GM12801 (cell line): Measurements from ENCODE around the gene MRPL55.

ENCODE experiments used
- TF ChIP-seq, protein P1 (sequence below): IDR thresholded peaks from one replicate; pipeline ENCODE4 v1.5.1; 2011; ENCODE audit warnings: control low read depth; ENCODE audit not compliant: insufficient read length; ENCODE audit errors: extremely low read depth

Gene MRPL55

DNA sequence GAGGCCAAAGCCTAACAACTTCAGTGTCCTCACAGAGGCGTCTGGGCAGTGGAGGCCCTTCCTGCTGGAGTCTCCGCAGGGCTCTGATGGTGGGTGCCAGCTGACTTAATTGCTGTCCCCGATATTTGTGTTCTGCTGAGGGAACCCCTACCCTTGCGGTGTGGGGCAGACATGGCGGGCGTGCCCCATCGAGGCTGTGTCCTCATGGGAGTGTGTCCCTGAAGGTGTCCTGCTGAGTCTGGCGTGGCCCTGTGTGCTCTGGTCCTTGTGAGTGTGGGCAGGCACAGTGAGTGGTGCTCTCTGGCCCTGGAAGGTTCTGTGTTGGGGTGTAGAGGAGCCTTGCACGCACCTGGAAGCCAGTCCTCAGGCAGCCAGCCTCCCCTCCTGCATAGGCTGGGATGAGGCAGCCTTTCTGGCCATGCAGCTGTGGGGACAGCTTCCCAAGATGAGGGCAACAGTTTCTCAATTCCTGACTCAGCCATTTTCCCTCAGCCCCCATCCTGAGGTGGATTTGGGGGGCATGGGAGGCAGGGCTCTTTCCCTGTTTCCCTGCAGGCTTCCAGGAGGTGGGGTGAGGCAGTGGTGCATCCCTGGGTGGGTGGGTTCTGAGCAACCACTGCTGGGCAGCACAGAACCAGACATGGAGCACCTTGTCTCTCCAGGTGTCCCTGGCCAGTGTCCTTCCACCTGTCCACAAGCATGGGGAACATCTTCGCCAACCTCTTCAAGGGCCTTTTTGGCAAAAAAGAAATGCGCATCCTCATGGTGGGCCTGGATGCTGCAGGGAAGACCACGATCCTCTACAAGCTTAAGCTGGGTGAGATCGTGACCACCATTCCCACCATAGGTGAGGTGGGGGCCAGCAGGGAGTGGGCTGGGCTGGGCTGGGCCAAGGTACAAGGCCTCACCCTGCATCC, 12.4 kb downstream of the MRPL55 start:
- TF ChIP-seq, protein P1, sequence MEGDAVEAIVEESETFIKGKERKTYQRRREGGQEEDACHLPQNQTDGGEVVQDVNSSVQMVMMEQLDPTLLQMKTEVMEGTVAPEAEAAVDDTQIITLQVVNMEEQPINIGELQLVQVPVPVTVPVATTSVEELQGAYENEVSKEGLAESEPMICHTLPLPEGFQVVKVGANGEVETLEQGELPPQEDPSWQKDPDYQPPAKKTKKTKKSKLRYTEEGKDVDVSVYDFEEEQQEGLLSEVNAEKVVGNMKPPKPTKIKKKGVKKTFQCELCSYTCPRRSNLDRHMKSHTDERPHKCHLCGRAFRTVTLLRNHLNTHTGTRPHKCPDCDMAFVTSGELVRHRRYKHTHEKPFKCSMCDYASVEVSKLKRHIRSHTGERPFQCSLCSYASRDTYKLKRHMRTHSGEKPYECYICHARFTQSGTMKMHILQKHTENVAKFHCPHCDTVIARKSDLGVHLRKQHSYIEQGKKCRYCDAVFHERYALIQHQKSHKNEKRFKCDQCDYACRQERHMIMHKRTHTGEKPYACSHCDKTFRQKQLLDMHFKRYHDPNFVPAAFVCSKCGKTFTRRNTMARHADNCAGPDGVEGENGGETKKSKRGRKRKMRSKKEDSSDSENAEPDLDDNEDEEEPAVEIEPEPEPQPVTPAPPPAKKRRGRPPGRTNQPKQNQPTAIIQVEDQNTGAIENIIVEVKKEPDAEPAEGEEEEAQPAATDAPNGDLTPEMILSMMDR, result no peak

DNA sequence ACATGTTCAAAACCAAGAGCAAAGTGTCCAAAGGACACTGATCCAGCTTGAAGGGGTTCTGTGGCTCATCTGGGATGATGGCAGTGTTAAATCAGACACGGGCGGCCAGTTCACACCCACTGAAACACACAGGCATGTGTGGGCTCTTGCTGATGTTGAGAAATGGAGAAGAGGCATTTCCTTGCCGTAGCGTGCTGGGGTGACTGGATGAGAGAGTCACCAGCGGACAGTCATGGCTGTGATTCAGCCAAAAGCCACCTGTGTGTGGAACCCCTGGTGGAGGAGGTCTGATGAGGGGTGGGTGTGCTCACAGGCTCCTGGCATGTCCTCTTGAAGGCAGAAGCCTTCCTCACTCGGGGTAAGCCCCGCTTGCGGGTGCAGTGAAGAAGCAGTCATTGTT, 13.2 kb downstream of the MRPL55 start:
- TF ChIP-seq, protein P1, result no peak

DNA sequence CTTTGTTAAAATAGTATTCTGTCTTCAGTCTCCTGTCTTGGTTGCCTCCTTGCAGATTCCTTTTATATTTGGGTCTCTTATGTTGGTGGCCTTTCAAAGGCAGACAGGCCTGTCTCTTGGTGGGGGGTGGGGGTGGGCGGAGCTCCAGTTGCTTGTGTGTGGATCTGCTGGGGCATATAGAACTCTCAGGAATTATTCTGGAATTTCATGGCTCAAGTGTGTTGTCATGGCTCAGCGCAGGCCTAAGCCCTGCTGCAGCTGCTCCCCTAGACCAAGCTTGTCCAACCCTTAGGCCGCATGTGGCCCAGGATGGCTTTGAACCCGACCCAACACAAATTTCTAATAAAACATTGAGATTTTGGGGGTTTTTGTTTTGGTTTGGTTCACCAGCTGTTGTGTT, 13.9 kb downstream of the MRPL55 start:
- TF ChIP-seq, protein P1, result no peak

DNA sequence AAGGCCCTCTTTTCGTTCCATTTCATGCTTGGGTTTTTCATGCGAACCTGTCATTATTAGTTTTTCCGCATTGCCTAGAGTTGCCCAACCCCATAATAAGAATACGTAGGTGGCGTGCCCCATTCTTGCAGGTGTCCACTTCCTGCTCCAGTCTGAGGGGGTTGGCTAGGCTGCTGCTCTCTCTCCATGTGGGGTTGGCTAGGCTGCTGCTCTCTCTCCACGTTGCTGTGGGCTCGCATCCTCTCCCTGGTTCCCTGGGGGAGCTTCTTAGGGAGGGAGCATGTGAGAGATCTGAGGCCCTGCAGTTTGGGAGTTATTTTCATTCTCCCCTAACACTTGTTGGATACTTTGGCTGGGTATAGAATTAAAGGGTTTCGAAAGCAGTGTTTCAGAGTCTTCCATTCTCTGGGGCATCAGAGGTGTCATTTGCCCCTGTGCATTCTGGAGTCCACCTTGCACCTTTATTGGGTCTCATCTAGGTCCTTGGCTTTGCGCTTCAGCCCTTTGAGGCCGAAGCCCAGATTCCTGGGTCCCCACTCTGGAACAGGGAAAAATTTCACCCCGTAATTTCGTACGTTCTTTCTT, 14.6 kb downstream of the MRPL55 start:
- TF ChIP-seq, protein P1, result no peak

DNA sequence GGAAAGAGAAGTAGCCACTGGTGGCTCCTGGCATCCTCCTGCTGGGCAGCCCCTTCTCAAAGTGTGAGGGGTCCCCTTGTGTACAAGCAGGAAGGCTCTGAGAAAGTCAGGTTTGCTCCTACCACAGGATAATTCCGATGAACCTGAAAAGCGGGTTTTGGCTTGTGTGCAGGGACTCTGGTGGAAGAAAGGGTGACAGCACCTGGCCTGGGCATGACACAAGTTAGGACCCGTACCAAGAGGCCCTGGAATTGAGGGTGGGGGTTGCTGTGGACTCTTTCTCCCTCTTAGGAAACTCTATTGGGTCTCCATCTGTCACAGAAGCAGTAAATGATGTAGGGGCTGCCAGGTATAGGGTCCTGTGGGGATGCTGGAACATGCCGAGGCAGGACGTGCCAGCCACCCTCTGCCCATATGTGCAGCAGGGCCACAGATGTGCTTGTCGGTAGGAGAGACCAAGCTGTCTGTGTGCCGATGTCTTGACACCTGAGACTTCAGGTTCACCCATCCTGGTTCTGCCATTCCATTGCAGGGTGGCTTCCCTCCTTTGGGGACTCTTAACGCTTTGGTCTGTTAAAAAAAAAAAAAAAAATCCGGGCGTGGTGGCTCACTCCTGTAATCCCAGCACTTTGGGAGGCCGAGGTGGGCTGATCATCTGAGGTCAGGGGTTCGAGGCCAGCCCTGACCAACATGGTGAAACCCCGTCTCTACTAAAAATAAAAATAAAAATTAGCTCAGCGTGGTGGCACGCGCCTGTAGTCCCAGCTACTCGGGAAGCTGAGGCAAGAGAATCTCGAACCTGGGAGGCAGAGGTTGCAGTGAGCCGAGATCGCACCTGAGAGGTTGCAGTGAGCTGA, 15.8 kb downstream of the MRPL55 start:
- TF ChIP-seq, protein P1, result no peak

DNA sequence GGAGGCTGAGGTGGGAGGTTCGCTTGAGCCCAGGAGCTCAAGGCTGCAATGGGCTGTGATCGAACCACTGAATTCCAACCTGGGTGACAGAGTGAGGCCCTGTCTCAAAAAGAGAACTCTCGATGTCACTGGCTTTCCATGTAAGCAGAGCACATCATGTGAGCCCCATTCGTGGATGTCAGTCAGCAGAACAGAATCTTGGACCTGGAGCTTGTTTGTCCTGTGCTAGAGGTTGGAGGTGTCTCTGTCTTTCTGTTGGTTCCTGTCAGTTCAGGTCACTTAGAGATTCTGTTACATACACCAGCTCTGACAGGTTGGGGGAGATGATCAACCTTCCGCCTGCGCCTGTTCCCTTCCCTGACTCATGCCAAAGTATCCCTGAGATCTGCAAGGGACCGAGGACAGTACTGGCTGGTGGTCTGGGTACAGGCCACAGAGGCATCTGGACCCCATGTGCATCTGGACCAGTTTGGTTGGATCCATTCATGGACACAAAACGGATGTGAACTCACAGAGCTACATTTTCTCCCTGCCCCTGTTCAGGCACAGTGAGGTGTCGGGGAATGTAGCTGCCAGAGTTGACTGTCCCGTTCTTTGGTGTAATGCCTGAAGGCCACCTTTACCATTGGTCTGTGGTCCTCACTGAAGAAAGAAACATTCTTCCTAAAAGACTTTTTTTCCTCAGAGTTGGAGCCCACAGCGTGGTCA, 16.6 kb downstream of the MRPL55 start:
- TF ChIP-seq, protein P1, result no peak
